CD4-positive, alpha-beta T cell treated with Interleukin-10 for 1 hour (primary cell): ENCODE results near the gene GJA1.

Experiments used
- DNase-seq: peaks from one replicate; pipeline ENCODE4 v3.0.0-alpha.2; 2020

GJA1 gene

GRCh38 chr6:121497970-121498375 lies 62.5 kb downstream of the GJA1 start:
- no peak for DNase-seq

GRCh38 chr6:121498481-121499276 lies 63.2 kb downstream of the GJA1 start:
- DNase-seq: no peak
